ENCODE data around the gene UNC5C.

GRCh38 chr4:95248720-95249425, 299.9 kb downstream of the UNC5C start:
- TF ChIP-seq CTCF (conservative IDR thresholded peaks at IDR 0.05; ENCODE audit: low read depth, low read length) (no peak), EZH2 (IDR thresholded peaks at IDR 0.05; ENCODE audit: borderline replicate concordance, low read depth, low read length, poor library complexity, severe bottlenecking) (no peak)
